SK-N-SH (cell line): ENCODE results near the gene PDHB.

Experiments
- CTCF ChIP-seq: fragments of 200-600 bp; sonication (generic); IDR thresholded peaks from 2 replicates; pipeline ENCODE4 v1.6.1; 2017; ENCODE audit warnings: antibody characterized with exemption, mild to moderate bottlenecking, moderate library complexity
- FOSL2 ChIP-seq: IDR thresholded peaks from 2 replicates; pipeline ENCODE4 v1.4.0; 2012; ENCODE audit warnings: low read depth, mild to moderate bottlenecking, moderate library complexity, borderline replicate concordance
- GATA2 ChIP-seq: sonication (generic); formaldehyde crosslinking; IDR thresholded peaks from 2 replicates; pipeline ENCODE4 v1.5.0; 2020; ENCODE audit warnings: mild to moderate bottlenecking, missing genetic modification reagents
- MAX ChIP-seq: IDR thresholded peaks from 2 replicates; pipeline ENCODE4 v1.4.0; 2012; ENCODE audit warnings: low read depth
- NFIC ChIP-seq: IDR thresholded peaks from 2 replicates; pipeline ENCODE4 v1.4.0; 2012; ENCODE audit warnings: borderline replicate concordance
- RFX5 ChIP-seq: IDR thresholded peaks from 2 replicates; pipeline ENCODE4 v1.6.1; 2012; ENCODE audit warnings: mild to moderate bottlenecking, improper control_type of control experiment, low read length
- SMC3 ChIP-seq: IDR thresholded peaks from 2 replicates; pipeline ENCODE4 v1.6.1; 2012; ENCODE audit warnings: low read depth, low read length, improper control_type of control experiment

- TF ChIP-seq CTCF = no peak
- no peak for TF ChIP-seq GATA2
- TF ChIP-seq RFX5 = no peak
- TF ChIP-seq NFIC = no peak
- TF ChIP-seq FOSL2 = no peak
- no peak for TF ChIP-seq MAX
- no peak for TF ChIP-seq SMC3
Observed at GRCh38 chr3:58459160-58459559, 25.5 kb upstream of the PDHB start.
